ENCODE data around the gene STEAP1B. TPM values are rescaled to one million over a fixed set of nuclear protein-coding genes. Genes with fewer than 3 reads are reported as not detected.
"Not testable (repeated sequence)": the region's sequence is repeated elsewhere in the genome, so short reads cannot be mapped to it uniquely, and the experiment has no call there.

STEAP1B gene
- total and polyA plus RNA-seq, 5 donors from 2014 or later: not detected

- H3K36me3 ChIP-seq (ENCODE audit: control insufficient read depth, insufficient read depth, low read length); H3K4me1 ChIP-seq (ENCODE audit: control insufficient read depth, insufficient read depth, low read length, poor library complexity, severe bottlenecking); H3K4me1 Mint-ChIP-seq; H3K4me3 Mint-ChIP-seq; DNase-seq; H3K27ac ChIP-seq (ENCODE audit: insufficient read depth, low read length, poor library complexity, severe bottlenecking); H3K9me3 ChIP-seq (ENCODE audit: control insufficient read depth in 2 of 2, low read length in 2 of 2); H3K4me3 ChIP-seq (ENCODE audit: low read depth, low read length); H3K27ac Mint-ChIP-seq; H3K9me3 Mint-ChIP-seq; H3K36me3 Mint-ChIP-seq; ATAC-seq (ENCODE audit: low read depth in 2 of 2); H3K27me3 ChIP-seq (ENCODE audit: control insufficient read depth, insufficient read depth, low read length): not testable (repeated sequence)
- peaks cover 14% of the 10 kb centered on the region for H3K27me3 Mint-ChIP-seq
These were observed 6.6 kb downstream of the STEAP1B start for GRCh38 chr7:22493160-22493925.

DNA sequence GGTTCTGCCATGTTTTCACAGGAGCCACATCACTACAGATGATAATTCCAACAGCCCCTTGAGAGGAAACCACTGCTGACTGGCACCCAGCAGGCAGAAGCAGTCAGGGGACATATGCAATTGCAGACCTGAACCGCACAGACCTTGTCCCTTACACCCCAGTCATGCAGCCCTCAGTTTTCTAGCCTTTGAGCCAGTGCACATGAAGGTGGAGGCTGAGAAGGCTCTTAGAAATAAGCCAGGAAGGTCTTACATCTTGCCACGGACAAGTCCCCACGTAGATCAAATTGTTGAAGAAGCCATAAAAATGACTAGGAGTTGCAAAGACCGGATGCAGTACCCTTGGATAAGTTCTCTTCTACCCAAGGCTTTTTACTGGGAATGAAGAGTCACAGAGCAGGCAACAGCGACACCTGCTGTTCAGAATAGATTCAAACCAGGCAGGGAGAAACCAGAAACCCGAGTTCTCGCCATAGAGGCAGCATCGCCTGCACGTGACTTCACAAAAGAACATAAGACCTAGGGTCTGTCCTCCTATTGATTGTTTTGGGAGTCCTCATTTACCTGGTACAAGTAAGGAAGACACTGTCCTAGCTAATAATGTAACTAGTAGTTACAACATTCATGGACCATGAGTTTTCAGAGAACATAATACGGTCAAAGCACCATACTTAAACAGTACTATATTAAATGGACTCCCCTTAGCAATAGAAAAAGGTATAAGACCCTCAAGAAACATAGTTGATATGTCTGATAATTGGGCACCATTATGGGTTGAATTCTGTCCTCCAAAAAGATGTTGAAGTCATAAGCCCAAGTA is 11.1 kb downstream of the STEAP1B start:
- Mint-ChIP-seq H3K27ac (no peak overlapping the region), H3K4me1 (peaks cover 0 to 6% (median 0%) of the 10 kb centered on the region in 4 donors), H3K9me3 (peaks cover 0 to 1% (median 0%) of the 10 kb centered on the region in 7 donors), H3K27me3 (peaks cover 14% of the 10 kb centered on the region), H3K4me3 (peak overlapping the region in 1 of 4 donors; percentile 71), H3K36me3 (no peaks in the 10 kb centered on the region)
- H3K4me3 ChIP-seq (ENCODE audit: low read depth, low read length): no peak overlapping the region
- no peaks in the 10 kb centered on the region for H3K9me3 ChIP-seq (ENCODE audit: control insufficient read depth in 2 of 2, low read length in 2 of 2)
- H3K4me1 ChIP-seq (ENCODE audit: control insufficient read depth, insufficient read depth, low read length, poor library complexity, severe bottlenecking): no peaks in the 10 kb centered on the region
- H3K27ac ChIP-seq (ENCODE audit: insufficient read depth, low read length, poor library complexity, severe bottlenecking): no peak overlapping the region
- no peaks in the 10 kb centered on the region for H3K27me3 ChIP-seq (ENCODE audit: control insufficient read depth, insufficient read depth, low read length)
- ATAC-seq (ENCODE audit: low read depth in 2 of 2) (peak; percentile 40 to 53), DNase-seq (peak; percentile 14 to 61 (median 38))
- H3K36me3 ChIP-seq (ENCODE audit: control insufficient read depth, insufficient read depth, low read length): no peaks in the 10 kb centered on the region

GRCh38 chr7:22487978-22488642 is 11.9 kb downstream of the STEAP1B start:
- Mint-ChIP-seq H3K36me3 (no peaks in the 10 kb centered on the region), H3K27me3 (peaks cover 14% of the 10 kb centered on the region), H3K4me1 (peaks cover 0 to 6% (median 0%) of the 10 kb centered on the region in 4 donors), H3K27ac (no peak overlapping the region), H3K9me3 (peaks cover 0 to 1% (median 0%) of the 10 kb centered on the region in 7 donors), H3K4me3 (no peak overlapping the region)
- no peaks in the 10 kb centered on the region for H3K9me3 ChIP-seq (ENCODE audit: control insufficient read depth in 2 of 2, low read length in 2 of 2)
- ATAC-seq (ENCODE audit: low read depth in 2 of 2): no peak
- H3K27ac ChIP-seq (ENCODE audit: insufficient read depth, low read length, poor library complexity, severe bottlenecking): no peak overlapping the region
- no peak for DNase-seq
- H3K4me3 ChIP-seq (ENCODE audit: low read depth, low read length): no peak overlapping the region
- H3K4me1 ChIP-seq (ENCODE audit: control insufficient read depth, insufficient read depth, low read length, poor library complexity, severe bottlenecking): no peaks in the 10 kb centered on the region
- no peaks in the 10 kb centered on the region for H3K27me3 ChIP-seq (ENCODE audit: control insufficient read depth, insufficient read depth, low read length)
- H3K36me3 ChIP-seq (ENCODE audit: control insufficient read depth, insufficient read depth, low read length): no peaks in the 10 kb centered on the region

GRCh38 chr7:22486597-22486996 is 13.4 kb downstream of the STEAP1B start:
- Mint-ChIP-seq H3K27me3 (peaks cover 14% of the 10 kb centered on the region), H3K27ac (no peak overlapping the region), H3K4me3 (no peak overlapping the region)

DNA sequence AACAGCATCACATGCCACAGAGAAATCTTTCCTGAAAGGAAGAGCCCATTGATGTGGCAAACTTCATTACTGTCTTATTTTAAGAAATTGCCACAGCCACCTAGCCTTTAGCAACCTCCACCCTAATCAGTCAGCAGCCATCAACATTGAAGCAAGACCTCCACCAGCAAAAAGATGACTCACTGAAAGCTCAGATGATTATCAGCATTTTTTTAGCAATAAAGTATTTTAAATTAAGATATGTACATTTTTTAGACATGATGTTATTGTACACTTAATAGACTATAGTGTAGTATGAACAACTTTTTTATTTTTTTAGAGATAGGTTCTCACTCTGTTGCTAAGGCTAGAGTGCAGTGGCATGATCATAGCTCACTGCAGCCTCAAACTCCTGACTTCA is 14.8 kb downstream of the STEAP1B start:
- H3K4me3 Mint-ChIP-seq: no peak overlapping the region
- no peaks in the 10 kb centered on the region for H3K9me3 ChIP-seq (ENCODE audit: control insufficient read depth in 2 of 2, low read length in 2 of 2)
- peaks cover 0 to 1% (median 0%) of the 10 kb centered on the region in 7 donors for H3K9me3 Mint-ChIP-seq
- DNase-seq (no peak), ATAC-seq (ENCODE audit: low read depth in 2 of 2) (no peak)
- no peak overlapping the region for H3K4me3 ChIP-seq (ENCODE audit: low read depth, low read length)
- H3K4me1 Mint-ChIP-seq: peaks cover 0 to 6% (median 2%) of the 10 kb centered on the region in 4 donors
- no peaks in the 10 kb centered on the region for H3K27me3 ChIP-seq (ENCODE audit: control insufficient read depth, insufficient read depth, low read length)
- peaks cover 14% of the 10 kb centered on the region for H3K27me3 Mint-ChIP-seq
- no peaks in the 10 kb centered on the region for H3K36me3 Mint-ChIP-seq
- H3K36me3 ChIP-seq (ENCODE audit: control insufficient read depth, insufficient read depth, low read length): no peaks in the 10 kb centered on the region
- H3K27ac ChIP-seq (ENCODE audit: insufficient read depth, low read length, poor library complexity, severe bottlenecking): no peak overlapping the region
- H3K27ac Mint-ChIP-seq: no peak overlapping the region
- no peaks in the 10 kb centered on the region for H3K4me1 ChIP-seq (ENCODE audit: control insufficient read depth, insufficient read depth, low read length, poor library complexity, severe bottlenecking)

More at GRCh38 chr7:22486597-22486996, 13.4 kb downstream of the STEAP1B start:
- no peaks in the 10 kb centered on the region for H3K36me3 Mint-ChIP-seq
- Histone ChIP-seq H3K9me3 (ENCODE audit: control insufficient read depth in 2 of 2, low read length in 2 of 2) (no peaks in the 10 kb centered on the region), H3K27me3 (ENCODE audit: control insufficient read depth, insufficient read depth, low read length) (no peaks in the 10 kb centered on the region), H3K4me3 (ENCODE audit: low read depth, low read length) (no peak overlapping the region), H3K4me1 (ENCODE audit: control insufficient read depth, insufficient read depth, low read length, poor library complexity, severe bottlenecking) (no peaks in the 10 kb centered on the region), H3K36me3 (ENCODE audit: control insufficient read depth, insufficient read depth, low read length) (no peaks in the 10 kb centered on the region), H3K27ac (ENCODE audit: insufficient read depth, low read length, poor library complexity, severe bottlenecking) (no peak overlapping the region)
- no peak for ATAC-seq (ENCODE audit: low read depth in 2 of 2)
- DNase-seq: no peak
- peaks cover 0 to 6% (median under 1%) of the 10 kb centered on the region in 4 donors for H3K4me1 Mint-ChIP-seq
- H3K9me3 Mint-ChIP-seq: peaks cover 0 to 1% (median 0%) of the 10 kb centered on the region in 7 donors

- DNase-seq (no peak), ATAC-seq (ENCODE audit: low read depth in 2 of 2) (no peak)
- Mint-ChIP-seq H3K27me3 (peaks cover 4% of the 10 kb centered on the region), H3K4me1 (peaks cover 0 to 4% (median 0%) of the 10 kb centered on the region in 4 donors), H3K27ac (no peak overlapping the region), H3K9me3 (peaks cover 0 to 1% (median 0%) of the 10 kb centered on the region in 7 donors), H3K4me3 (no peak overlapping the region), H3K36me3 (no peaks in the 10 kb centered on the region)
- no peaks in the 10 kb centered on the region for H3K27me3 ChIP-seq (ENCODE audit: control insufficient read depth, insufficient read depth, low read length)
- no peaks in the 10 kb centered on the region for H3K4me1 ChIP-seq (ENCODE audit: control insufficient read depth, insufficient read depth, low read length, poor library complexity, severe bottlenecking)
- H3K4me3 ChIP-seq (ENCODE audit: low read depth, low read length): no peak overlapping the region
- H3K27ac ChIP-seq (ENCODE audit: insufficient read depth, low read length, poor library complexity, severe bottlenecking): no peak overlapping the region
- H3K9me3 ChIP-seq (ENCODE audit: control insufficient read depth in 2 of 2, low read length in 2 of 2): no peaks in the 10 kb centered on the region
- no peaks in the 10 kb centered on the region for H3K36me3 ChIP-seq (ENCODE audit: control insufficient read depth, insufficient read depth, low read length)
These were observed 17.5 kb downstream of the STEAP1B start for GRCh38 chr7:22482503-22482902.

DNA sequence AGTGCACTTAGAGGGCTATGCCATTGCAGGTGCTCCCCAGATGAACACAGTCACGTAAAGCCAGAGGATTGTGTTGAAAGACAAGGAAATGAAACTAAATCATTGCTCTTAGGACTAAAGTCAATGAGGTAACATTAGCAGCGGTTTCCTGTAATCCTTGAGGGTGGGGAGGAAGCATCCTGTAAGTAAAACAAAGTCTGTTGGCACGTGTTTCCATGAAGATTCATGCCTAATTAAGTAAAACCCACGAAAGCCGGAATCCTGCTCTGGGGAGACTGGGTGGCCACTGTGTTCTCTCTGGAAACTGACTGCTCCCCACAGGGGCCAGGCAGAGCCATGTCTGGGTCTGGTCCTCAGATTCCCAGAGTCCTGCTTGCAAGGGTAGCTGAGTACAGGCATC is 18.3 kb downstream of the STEAP1B start:
- no peaks in the 10 kb centered on the region for H3K9me3 ChIP-seq (ENCODE audit: control insufficient read depth in 2 of 2, low read length in 2 of 2)
- DNase-seq (peak in 1 of 3 donors; percentile 54), ATAC-seq (ENCODE audit: low read depth in 2 of 2) (no peak)
- Mint-ChIP-seq H3K4me1 (peaks cover 0 to 4% (median 0%) of the 10 kb centered on the region in 4 donors), H3K27me3 (peaks cover 3% of the 10 kb centered on the region), H3K36me3 (no peaks in the 10 kb centered on the region), H3K4me3 (no peak overlapping the region), H3K27ac (no peak overlapping the region), H3K9me3 (peaks cover 0 to 1% (median 0%) of the 10 kb centered on the region in 7 donors)
- no peaks in the 10 kb centered on the region for H3K4me1 ChIP-seq (ENCODE audit: control insufficient read depth, insufficient read depth, low read length, poor library complexity, severe bottlenecking)
- H3K27me3 ChIP-seq (ENCODE audit: control insufficient read depth, insufficient read depth, low read length): no peaks in the 10 kb centered on the region
- H3K4me3 ChIP-seq (ENCODE audit: low read depth, low read length): no peak overlapping the region
- no peak overlapping the region for H3K27ac ChIP-seq (ENCODE audit: insufficient read depth, low read length, poor library complexity, severe bottlenecking)
- H3K36me3 ChIP-seq (ENCODE audit: control insufficient read depth, insufficient read depth, low read length): no peaks in the 10 kb centered on the region
